Measurements from ENCODE around the gene EEF1A1.

DNA sequence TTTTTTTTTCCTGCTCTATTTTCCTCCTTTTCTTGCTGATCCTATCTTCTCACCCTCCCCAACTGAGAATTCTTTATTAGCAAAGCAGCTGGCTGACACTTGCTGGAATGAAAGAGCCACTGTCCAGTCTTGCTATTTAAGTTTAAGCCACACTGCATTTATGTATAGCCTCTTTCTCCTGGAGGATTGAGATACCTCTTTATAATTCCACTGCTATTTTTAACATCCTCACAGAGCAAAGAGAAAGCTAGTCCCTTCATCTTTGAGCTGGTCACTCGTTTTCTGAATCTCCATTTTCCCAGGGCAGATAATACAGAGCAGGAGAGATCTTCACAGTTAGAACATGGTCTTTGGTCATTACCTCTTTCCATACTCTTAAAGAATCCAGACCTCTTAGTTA, 36.0 kb upstream of the EEF1A1 start:
- TF ChIP-seq POLR2A (IDR thresholded peaks at IDR 0.05) (no peak), POLR2AphosphoS5 (IDR thresholded peaks at IDR 0.05) (no peak)
- TF ChIP-seq, protein P1, sequence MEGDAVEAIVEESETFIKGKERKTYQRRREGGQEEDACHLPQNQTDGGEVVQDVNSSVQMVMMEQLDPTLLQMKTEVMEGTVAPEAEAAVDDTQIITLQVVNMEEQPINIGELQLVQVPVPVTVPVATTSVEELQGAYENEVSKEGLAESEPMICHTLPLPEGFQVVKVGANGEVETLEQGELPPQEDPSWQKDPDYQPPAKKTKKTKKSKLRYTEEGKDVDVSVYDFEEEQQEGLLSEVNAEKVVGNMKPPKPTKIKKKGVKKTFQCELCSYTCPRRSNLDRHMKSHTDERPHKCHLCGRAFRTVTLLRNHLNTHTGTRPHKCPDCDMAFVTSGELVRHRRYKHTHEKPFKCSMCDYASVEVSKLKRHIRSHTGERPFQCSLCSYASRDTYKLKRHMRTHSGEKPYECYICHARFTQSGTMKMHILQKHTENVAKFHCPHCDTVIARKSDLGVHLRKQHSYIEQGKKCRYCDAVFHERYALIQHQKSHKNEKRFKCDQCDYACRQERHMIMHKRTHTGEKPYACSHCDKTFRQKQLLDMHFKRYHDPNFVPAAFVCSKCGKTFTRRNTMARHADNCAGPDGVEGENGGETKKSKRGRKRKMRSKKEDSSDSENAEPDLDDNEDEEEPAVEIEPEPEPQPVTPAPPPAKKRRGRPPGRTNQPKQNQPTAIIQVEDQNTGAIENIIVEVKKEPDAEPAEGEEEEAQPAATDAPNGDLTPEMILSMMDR (IDR thresholded peaks at IDR 0.05 in 8 of 11, conservative IDR thresholded peaks at IDR 0.05 in 3 of 11): no peak
